ENCODE results near the gene ZNF133. TPM values are rescaled to one million over a fixed set of nuclear protein-coding genes. Genes with fewer than 3 reads are reported as not detected.

ZNF133 gene
- total and polyA plus RNA-seq, 2 of the 13 experiments (the other 11 are each of a cell fraction or from before 2014, with no cell fraction given): 23.5 to 26.7 TPM

DNA sequence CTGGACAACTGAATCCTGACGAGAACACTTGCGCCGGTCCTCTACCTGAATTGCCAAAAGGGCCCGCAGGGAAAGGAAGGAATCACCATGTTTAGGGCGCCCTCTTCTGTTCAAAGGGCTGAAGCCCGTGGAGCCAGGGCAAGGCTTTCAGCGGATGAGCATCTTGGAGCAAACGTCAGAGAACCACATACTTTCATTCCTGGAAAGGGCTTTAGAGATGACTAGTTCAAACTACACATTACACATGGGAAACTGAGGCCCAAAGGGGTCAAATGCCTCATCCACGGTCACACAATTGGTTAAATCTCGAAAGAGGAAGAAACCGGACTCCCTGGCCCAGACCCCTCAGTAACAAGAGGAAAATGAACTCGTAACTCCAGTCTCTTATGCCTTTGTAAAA lies 11.5 kb upstream of the ZNF133 start (continued):
- TF ChIP-seq, protein P1, sequence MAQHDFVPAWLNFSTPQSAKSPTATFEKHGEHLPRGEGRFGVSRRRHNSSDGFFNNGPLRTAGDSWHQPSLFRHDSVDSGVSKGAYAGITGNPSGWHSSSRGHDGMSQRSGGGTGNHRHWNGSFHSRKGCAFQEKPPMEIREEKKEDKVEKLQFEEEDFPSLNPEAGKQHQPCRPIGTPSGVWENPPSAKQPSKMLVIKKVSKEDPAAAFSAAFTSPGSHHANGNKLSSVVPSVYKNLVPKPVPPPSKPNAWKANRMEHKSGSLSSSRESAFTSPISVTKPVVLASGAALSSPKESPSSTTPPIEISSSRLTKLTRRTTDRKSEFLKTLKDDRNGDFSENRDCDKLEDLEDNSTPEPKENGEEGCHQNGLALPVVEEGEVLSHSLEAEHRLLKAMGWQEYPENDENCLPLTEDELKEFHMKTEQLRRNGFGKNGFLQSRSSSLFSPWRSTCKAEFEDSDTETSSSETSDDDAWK (CRISPR knock-in tag; IDR thresholded peaks at IDR 0.05): no peak
- TF ChIP-seq KAT8 (CRISPR knock-in tag; IDR thresholded peaks at IDR 0.05) (peak; percentile 48; the same call in 1 of the 2 replicates), SALL2 (CRISPR knock-in tag; IDR thresholded peaks at IDR 0.05) (no peak), TP53 (CRISPR knock-in tag; conservative IDR thresholded peaks at IDR 0.05) (no peak), JDP2 (CRISPR knock-in tag; IDR thresholded peaks at IDR 0.05; ENCODE audit: borderline replicate concordance) (no peak), ZSCAN29 (CRISPR knock-in tag; conservative IDR thresholded peaks at IDR 0.05) (no peak), CAMTA2 (CRISPR knock-in tag; IDR thresholded peaks at IDR 0.05; ENCODE audit: borderline replicate concordance) (no peak), ZNF274 (CRISPR knock-in tag; IDR thresholded peaks at IDR 0.05) (0 out of 2 replicates have a peak, but pooled peaks have one; percentile 19), SNRNP70 (IDR thresholded peaks at IDR 0.05; ENCODE audit: low read depth, low read length) (no peak), ZNF138 (CRISPR knock-in tag; IDR thresholded peaks at IDR 0.05; ENCODE audit: low read depth) (no peak), NFIB (CRISPR knock-in tag; IDR thresholded peaks at IDR 0.05; ENCODE audit: borderline replicate concordance) (no peak), RXRA (CRISPR knock-in tag; IDR thresholded peaks at IDR 0.05) (no peak), ZNF550 (CRISPR knock-in tag; IDR thresholded peaks at IDR 0.05; ENCODE audit: borderline replicate concordance) (no peak), SPEN (CRISPR knock-in tag; IDR thresholded peaks at IDR 0.05; ENCODE audit: low read depth) (0 out of 2 replicates have a peak, but pooled peaks have one; percentile 21), ZSCAN12 (CRISPR knock-in tag; IDR thresholded peaks at IDR 0.05) (no peak)
- TF ChIP-seq, protein P2, sequence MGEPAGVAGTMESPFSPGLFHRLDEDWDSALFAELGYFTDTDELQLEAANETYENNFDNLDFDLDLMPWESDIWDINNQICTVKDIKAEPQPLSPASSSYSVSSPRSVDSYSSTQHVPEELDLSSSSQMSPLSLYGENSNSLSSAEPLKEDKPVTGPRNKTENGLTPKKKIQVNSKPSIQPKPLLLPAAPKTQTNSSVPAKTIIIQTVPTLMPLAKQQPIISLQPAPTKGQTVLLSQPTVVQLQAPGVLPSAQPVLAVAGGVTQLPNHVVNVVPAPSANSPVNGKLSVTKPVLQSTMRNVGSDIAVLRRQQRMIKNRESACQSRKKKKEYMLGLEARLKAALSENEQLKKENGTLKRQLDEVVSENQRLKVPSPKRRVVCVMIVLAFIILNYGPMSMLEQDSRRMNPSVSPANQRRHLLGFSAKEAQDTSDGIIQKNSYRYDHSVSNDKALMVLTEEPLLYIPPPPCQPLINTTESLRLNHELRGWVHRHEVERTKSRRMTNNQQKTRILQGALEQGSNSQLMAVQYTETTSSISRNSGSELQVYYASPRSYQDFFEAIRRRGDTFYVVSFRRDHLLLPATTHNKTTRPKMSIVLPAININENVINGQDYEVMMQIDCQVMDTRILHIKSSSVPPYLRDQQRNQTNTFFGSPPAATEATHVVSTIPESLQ (CRISPR knock-in tag; conservative IDR thresholded peaks at IDR 0.05): no peak
- TF ChIP-seq, protein P3, sequence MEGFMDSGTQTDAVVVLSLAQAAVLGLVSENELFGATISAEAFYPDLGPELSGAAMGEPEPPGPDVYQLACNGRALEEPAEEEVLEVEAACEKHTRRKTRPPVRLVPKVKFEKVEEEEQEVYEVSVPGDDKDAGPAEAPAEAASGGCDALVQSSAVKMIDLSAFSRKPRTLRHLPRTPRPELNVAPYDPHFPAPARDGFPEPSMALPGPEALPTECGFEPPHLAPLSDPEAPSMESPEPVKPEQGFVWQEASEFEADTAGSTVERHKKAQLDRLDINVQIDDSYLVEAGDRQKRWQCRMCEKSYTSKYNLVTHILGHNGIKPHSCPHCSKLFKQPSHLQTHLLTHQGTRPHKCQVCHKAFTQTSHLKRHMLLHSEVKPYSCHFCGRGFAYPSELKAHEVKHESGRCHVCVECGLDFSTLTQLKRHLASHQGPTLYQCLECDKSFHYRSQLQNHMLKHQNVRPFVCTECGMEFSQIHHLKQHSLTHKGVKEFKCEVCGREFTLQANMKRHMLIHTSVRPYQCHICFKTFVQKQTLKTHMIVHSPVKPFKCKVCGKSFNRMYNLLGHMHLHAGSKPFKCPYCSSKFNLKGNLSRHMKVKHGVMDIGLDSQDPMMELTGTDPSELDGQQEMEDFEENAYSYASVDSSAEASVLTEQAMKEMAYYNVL (CRISPR knock-in tag; IDR thresholded peaks at IDR 0.05; ENCODE audit: borderline replicate concordance): peak; percentile 19; the same call in 1 of the 2 replicates
